ENCODE data around the gene NLGN4X. TPM values are rescaled to one million over a fixed set of nuclear protein-coding genes. Genes with fewer than 3 reads are reported as not detected.

NLGN4X gene
- total RNA-seq, 2 experiments from 2014 or later, result 0.08 to 0.11 TPM

- no peaks in the 10 kb centered on the region for H3K9me3 Mint-ChIP-seq
- H3K4me3 ChIP-seq (ENCODE audit: low read length), result no peak overlapping the region
- H3K9me3 ChIP-seq (ENCODE audit: control insufficient read depth in 1 of 2, insufficient read depth in 1 of 2, low read length in 2 of 2), result no peaks in the 10 kb centered on the region
- DNase-seq (no peak), ATAC-seq (ENCODE audit: poor library complexity) (no peak)
- no peak overlapping the region for H3K27ac ChIP-seq (ENCODE audit: low read depth in 1 of 2, low read length in 2 of 2)
- TF ChIP-seq, protein P1, sequence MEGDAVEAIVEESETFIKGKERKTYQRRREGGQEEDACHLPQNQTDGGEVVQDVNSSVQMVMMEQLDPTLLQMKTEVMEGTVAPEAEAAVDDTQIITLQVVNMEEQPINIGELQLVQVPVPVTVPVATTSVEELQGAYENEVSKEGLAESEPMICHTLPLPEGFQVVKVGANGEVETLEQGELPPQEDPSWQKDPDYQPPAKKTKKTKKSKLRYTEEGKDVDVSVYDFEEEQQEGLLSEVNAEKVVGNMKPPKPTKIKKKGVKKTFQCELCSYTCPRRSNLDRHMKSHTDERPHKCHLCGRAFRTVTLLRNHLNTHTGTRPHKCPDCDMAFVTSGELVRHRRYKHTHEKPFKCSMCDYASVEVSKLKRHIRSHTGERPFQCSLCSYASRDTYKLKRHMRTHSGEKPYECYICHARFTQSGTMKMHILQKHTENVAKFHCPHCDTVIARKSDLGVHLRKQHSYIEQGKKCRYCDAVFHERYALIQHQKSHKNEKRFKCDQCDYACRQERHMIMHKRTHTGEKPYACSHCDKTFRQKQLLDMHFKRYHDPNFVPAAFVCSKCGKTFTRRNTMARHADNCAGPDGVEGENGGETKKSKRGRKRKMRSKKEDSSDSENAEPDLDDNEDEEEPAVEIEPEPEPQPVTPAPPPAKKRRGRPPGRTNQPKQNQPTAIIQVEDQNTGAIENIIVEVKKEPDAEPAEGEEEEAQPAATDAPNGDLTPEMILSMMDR (IDR thresholded peaks at IDR 0.05), result no peak
- H3K4me1 ChIP-seq (ENCODE audit: insufficient read depth, low read length), result no peaks in the 10 kb centered on the region
- no peaks in the 10 kb centered on the region for H3K36me3 Mint-ChIP-seq (ENCODE audit: low read depth)
- CTCF ChIA-PET, result no interaction called here
- no peak overlapping the region for H3K27ac Mint-ChIP-seq
- H3K4me3 Mint-ChIP-seq, result no peak overlapping the region
- POLR2A ChIA-PET, result no interaction called here
- H3K36me3 ChIP-seq (ENCODE audit: insufficient read depth, low read length), result no peaks in the 10 kb centered on the region
- intact Hi-C loops (cut with DNase I, micrococcal nuclease), result no loop called here
- no peaks in the 10 kb centered on the region for H3K27me3 ChIP-seq (ENCODE audit: control insufficient read depth in 1 of 2, insufficient read depth in 2 of 2, low read length in 2 of 2)
- H3K27me3 Mint-ChIP-seq, result no peaks in the 10 kb centered on the region
- no peaks in the 10 kb centered on the region for H3K4me1 Mint-ChIP-seq (ENCODE audit: low read depth)
These were observed 175.5 kb downstream of the NLGN4X start for GRCh38 chrX:6053141-6053540.

DNA sequence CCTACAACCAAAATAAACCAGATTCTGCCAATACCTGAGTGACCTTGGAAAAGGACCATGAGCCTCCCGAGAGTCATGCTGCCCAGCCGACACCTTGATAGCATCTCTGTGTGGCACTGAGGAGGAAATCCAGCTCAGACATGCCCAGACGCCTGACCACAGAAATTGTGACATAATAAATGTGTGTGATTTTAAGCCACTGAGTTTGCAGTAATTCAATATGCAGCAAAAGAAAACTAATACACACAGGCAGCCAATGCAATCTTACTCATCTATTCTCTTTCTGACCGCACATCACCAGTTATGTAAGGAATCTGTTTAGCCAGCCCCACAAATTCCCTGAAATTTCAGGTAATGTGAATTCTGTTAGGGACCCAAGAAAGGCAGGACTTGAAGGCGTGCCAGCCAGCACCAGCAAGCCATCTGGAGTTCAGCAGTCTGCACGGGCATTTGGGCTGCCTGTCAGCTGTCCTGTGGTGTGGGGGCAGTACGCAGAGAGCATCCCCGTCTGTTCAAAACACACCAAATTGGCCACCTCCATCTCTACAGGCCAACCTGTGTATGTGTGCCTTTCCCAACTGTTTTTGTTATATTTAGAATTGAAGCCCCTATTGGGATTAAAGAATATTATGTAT lies 176.4 kb downstream of the NLGN4X start:
- no peak overlapping the region for H3K4me3 Mint-ChIP-seq

GRCh38 chrX:6049132-6049531 lies 179.5 kb downstream of the NLGN4X start:
- ChIA-PET CTCF (no interaction called here), POLR2A (no interaction called here)
- TF ChIP-seq, protein P1 (IDR thresholded peaks at IDR 0.05), result no peak
- Histone ChIP-seq H3K27ac (ENCODE audit: low read depth in 1 of 2, low read length in 2 of 2) (no peak overlapping the region), H3K27me3 (ENCODE audit: control insufficient read depth in 1 of 2, insufficient read depth in 2 of 2, low read length in 2 of 2) (no peaks in the 10 kb centered on the region), H3K4me3 (ENCODE audit: low read length) (no peak overlapping the region), H3K36me3 (ENCODE audit: insufficient read depth, low read length) (no peaks in the 10 kb centered on the region), H3K9me3 (ENCODE audit: control insufficient read depth in 1 of 2, insufficient read depth in 1 of 2, low read length in 2 of 2) (no peaks in the 10 kb centered on the region), H3K4me1 (ENCODE audit: insufficient read depth, low read length) (no peaks in the 10 kb centered on the region)
- Mint-ChIP-seq H3K4me1 (ENCODE audit: low read depth) (no peaks in the 10 kb centered on the region), H3K4me3 (no peak overlapping the region), H3K27me3 (no peaks in the 10 kb centered on the region), H3K27ac (no peak overlapping the region), H3K36me3 (ENCODE audit: low read depth) (no peaks in the 10 kb centered on the region), H3K9me3 (no peaks in the 10 kb centered on the region)
- ATAC-seq (ENCODE audit: poor library complexity), result no peak
- no peak for DNase-seq
- intact Hi-C loops (cut with DNase I, micrococcal nuclease), result no loop called here

More for the DNA sequence above, 176.4 kb downstream of the NLGN4X start:
- ChIA-PET POLR2A (no interaction called here), CTCF (no interaction called here)
- H3K27ac ChIP-seq (ENCODE audit: low read depth in 1 of 2, low read length in 2 of 2), result no peak overlapping the region
- H3K36me3 Mint-ChIP-seq (ENCODE audit: low read depth), result no peaks in the 10 kb centered on the region
- TF ChIP-seq, protein P1 (IDR thresholded peaks at IDR 0.05), result no peak
- H3K9me3 Mint-ChIP-seq, result no peaks in the 10 kb centered on the region
- H3K27ac Mint-ChIP-seq, result no peak overlapping the region
- ATAC-seq (ENCODE audit: poor library complexity), result no peak
- intact Hi-C loops (cut with DNase I, micrococcal nuclease), result no loop called here
- no peaks in the 10 kb centered on the region for H3K27me3 Mint-ChIP-seq
- H3K36me3 ChIP-seq (ENCODE audit: insufficient read depth, low read length), result no peaks in the 10 kb centered on the region
- no peak overlapping the region for H3K4me3 ChIP-seq (ENCODE audit: low read length)
- no peaks in the 10 kb centered on the region for H3K4me1 Mint-ChIP-seq (ENCODE audit: low read depth)
- no peaks in the 10 kb centered on the region for H3K27me3 ChIP-seq (ENCODE audit: control insufficient read depth in 1 of 2, insufficient read depth in 2 of 2, low read length in 2 of 2)
- H3K9me3 ChIP-seq (ENCODE audit: control insufficient read depth in 1 of 2, insufficient read depth in 1 of 2, low read length in 2 of 2), result no peaks in the 10 kb centered on the region
- DNase-seq, result no peak
- H3K4me1 ChIP-seq (ENCODE audit: insufficient read depth, low read length), result no peaks in the 10 kb centered on the region
